KOPT-K1 (cell line): Measurements from ENCODE around the gene LTB.

Experiments used
- H3K27ac ChIP-seq: fragments of 200-600 bp; sonication (generic); 2 replicates; pipeline ENCODE4 v1.5.1; 2016; ENCODE audit warnings: antibody characterized with exemption, mild to moderate bottlenecking, low read depth, low read length; ENCODE audit not compliant: poor library complexity, severe bottlenecking
- H3K36me3 ChIP-seq: fragments of 200-600 bp; sonication (generic); 2 replicates; pipeline ENCODE4 v1.5.1; 2017; ENCODE audit warnings: antibody characterized with exemption, mild to moderate bottlenecking, low read length, moderate library complexity; ENCODE audit not compliant: insufficient read depth
- H3K9me3 ChIP-seq: fragments of 200-600 bp; sonication (generic); 2 replicates; pipeline ENCODE4 v1.5.1; 2017; ENCODE audit warnings: antibody characterized with exemption, low read length, mild to moderate bottlenecking; ENCODE audit not compliant: insufficient read depth, poor library complexity, severe bottlenecking

LTB gene

DNA sequence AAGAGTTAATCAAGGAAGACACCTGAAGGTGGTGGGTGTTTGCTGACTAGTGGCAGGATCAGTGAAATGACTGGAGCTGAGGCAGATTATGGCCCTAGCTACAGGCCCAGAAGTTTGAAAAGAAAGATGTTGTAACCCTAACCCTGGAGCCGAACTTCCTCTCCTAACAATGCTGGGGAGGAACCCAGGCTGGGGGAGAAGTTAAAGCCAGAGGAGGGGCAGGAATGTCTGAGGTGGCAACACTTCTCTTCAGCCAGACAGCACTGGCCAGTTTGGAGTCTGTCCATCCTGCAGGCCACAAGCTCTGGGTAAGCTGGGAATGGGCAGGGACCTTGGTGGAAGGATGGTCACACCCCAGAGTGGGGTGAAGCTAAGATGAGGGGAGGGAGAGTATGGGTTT lies 3.8 kb upstream of the LTB start, which contains the start of gene LST1:
TSS of gene LST1 (plus strand) at position 270 of the 400 bp plus-strand sequence. CDS start 1,023 bp downstream, outside the sequence.
- no peaks in the 10 kb centered on the region for H3K9me3 ChIP-seq
- no peaks in the 10 kb centered on the region for H3K36me3 ChIP-seq
- H3K27ac ChIP-seq: peak within 1 kb of the TSS; percentile 91

DNA sequence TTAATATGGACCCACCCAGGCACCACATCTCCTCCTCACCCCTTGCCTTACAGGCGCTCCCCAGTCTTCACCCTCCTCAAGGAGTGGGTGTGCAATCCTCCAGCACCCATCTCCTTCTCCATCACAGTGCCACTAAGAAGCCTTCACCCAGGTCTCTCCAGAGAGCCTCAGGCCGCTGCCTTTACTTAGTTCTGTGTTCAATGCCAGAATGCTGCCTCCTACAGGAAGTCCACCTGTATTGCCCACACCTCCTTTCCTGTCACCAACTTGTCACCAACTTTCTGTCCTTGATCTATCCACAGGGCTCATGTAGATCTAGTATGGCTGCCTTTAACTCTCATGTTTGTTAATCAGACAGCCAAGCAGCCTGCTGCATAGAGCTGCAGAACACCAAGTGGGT lies 3.3 kb upstream of the LTB start:
- no peaks in the 10 kb centered on the region for H3K9me3 ChIP-seq
- H3K27ac ChIP-seq: peak overlapping the region; percentile 91
- H3K36me3 ChIP-seq: no peaks in the 10 kb centered on the region

DNA sequence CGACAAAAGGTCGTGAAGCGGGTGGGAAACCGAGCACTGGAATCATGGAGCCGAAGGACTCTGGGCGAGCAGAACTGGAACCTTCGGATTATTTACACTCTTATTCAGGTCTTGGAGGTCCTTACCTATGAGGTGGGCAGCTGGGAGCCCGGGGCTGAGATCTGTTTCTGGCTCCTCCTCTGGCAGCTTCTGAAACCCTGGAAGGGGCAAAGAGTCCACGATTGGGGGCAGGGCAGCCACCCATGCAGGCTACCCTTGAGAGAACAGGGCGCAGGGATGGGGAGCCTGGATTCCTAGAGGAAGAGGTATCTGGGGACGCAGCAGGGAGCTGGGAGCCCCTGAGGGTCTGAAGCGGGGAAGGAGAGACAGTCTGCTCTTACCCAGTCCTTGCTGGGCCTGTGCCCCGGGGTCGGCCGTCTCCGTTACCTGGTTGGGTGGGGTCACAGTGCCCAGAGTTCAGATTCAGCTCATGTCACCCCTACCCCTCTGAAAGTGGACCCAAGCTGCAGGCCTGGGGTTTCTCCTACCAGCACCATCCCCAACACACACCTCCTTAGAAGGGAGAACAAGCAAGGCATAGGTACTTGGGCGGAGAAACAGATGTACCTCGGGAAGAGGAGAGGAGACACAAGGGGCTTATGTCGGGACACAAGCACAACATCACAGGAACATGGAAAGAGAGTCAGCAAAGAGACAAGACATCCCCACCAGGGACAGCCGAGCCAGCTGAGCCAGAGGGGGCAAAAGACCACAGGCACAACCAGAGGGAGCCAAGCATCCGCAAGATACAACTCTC lies 592 bp downstream of the LTB start:
- Histone ChIP-seq H3K27ac (peak overlapping the region; percentile 93), H3K9me3 (no peaks in the 10 kb centered on the region), H3K36me3 (peaks cover 24% of the 10 kb centered on the region; the same call in 1 of the 2 replicates)

DNA sequence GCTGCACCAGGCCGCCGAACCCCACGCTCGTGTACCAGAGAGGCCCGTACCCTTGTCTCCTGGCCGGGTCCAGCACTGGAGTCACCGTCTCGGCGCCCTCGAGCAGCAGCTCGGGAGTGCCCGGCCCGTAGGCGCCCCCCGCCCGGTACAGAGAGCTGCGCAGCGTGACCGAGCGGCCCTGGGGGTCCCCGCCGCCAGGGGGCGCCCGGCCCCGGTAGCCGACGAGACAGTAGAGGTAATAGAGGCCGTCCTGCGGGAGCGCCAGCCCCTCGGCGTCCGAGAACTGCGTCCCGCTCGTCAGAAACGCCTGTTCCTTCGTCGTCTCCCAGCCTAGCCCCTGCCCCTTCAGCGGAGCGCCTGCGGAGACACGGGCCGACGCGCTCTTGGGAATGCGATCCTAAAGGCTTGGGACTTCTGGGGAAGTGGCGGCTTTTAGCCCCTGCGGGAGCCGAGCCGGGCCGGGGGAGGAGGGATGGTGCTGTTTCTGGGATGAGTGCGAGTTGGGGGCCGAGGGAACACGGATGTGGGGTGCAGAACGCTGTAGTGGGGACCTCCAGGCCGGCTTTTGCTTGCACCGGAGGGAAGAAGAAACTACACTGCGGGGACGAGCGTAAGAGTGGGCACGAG lies 1.3 kb downstream of the LTB start:
- peaks cover 26% of the 10 kb centered on the region; the same call in 1 of the 2 replicates for H3K36me3 ChIP-seq
- H3K9me3 ChIP-seq: no peaks in the 10 kb centered on the region
- peak overlapping the region; percentile 93 for H3K27ac ChIP-seq

DNA sequence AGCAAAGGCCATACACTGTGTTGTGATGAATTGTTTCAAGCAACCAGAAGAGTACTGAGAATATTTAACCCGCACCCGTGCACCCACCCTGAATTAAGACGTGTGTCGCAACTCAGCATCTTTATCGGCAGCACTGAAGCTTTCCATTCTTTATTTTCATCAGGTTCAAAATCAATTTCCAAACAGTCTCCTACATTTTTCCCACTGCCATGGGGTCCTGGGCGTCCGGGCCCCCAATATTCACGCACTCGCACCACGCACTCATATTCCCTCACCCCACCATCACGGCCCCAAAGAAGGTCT lies 1.8 kb downstream of the LTB start:
- Histone ChIP-seq H3K36me3 (peaks cover 26% of the 10 kb centered on the region; the same call in 1 of the 2 replicates), H3K27ac (peak overlapping the region; percentile 93), H3K9me3 (no peaks in the 10 kb centered on the region)

DNA sequence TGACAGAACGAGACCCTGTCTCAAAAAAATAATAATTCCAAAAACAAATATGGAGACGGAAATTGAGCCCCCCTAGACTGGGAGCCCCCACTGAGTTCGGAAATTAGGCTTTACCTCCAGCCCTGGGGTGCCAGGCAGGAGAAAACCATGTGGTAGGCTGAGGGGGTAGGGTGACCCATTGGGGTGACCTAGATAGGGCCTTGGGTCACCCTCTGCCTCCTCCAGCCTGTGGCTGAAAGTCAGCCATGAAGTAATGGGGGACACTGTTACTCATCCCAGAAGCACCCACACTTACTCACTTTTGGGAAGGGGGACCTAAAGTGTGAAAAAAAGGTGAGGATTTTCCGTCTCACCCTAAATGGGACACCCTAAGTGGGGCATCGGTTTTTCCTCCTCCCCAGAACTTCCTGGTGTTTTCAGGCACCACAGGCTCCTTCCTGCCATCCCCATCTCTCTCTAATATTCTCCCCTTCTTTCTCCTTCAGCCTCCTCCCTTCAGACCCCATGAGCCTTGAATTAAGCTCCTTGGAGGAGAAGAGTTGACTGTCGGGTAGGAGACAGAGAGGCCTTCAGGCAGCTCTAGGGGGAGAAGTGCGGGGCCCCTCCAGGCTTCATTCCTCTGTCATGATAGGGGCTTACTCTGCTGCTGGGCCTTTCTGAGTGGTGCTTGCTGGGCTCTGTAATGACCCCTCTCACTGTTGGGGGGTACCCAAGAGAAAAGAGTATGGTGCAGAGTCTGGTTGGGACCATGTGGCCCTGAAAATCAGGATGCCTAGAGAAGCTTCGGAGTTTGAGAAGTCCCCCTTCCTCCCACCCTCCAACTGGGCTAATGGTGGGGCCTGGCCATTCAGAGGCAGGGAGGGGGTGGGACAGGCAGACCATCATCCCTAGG lies 2.4 kb downstream of the LTB start:
- Histone ChIP-seq H3K27ac (peak overlapping the region; percentile 93), H3K9me3 (no peaks in the 10 kb centered on the region), H3K36me3 (peaks cover 26% of the 10 kb centered on the region; the same call in 1 of the 2 replicates)

DNA sequence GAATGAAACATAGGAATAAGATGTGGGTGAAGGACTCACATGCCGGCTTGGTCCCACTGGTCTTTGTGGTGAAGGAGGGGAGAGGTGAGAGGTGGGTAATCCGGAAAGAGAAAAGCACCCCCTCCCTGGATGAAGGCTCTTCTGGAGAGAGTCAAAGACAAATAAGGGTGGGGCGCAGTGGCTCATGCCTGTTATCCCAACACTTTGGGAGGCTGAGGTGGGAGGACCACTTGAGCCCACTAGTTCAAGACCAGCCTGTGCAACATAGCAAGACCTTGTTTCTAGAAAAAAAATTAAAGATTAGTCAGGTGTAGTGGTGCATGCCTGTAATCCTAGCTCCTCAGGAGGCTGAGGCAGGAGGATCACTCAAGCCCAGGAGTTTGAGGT lies 3.1 kb downstream of the LTB start:
- peaks cover 26% of the 10 kb centered on the region; the same call in 1 of the 2 replicates for H3K36me3 ChIP-seq
- H3K9me3 ChIP-seq: no peaks in the 10 kb centered on the region
- H3K27ac ChIP-seq: no peak overlapping the region

DNA sequence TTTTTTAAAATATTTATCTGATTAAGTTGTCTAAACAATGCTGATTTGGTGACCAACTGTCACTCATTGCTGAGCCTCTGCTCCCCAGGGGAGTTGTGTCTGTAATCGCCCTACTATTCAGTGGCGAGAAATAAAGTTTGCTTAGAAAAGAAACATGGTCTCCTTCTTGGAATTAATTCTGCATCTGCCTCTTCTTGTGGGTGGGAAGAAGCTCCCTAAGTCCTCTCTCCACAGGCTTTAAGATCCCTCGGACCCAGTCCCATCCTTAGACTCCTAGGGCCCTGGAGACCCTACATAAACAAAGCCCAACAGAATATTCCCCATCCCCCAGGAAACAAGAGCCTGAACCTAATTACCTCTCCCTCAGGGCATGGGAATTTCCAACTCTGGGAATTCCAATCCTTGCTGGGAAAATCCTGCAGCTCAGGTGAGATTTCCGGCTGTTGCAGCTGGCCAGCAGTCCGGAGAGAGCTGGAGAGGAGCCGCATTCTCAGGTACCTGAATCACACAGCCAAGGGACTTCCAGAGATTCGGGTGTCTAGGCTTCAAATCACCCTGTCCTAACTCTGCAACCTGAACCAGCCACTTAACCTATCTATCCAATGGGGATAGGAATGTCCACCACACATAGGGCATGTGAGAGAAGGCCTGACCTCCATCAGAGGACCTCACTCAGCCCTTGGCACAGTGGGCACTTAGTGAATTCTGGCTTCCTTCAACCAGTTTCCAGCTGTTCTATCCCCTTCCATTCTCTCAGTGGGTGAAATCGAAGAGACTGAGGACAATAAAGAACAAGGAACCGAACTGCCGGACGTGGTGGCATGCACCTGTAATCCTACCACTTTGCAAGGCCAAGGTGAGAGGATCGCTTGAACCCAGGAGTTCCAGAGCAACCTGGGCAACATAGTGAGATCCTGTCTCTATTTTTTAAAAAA lies 3.8 kb downstream of the LTB start:
- no peak overlapping the region for H3K27ac ChIP-seq
- H3K9me3 ChIP-seq: no peaks in the 10 kb centered on the region
- H3K36me3 ChIP-seq: peaks cover 26% of the 10 kb centered on the region; the same call in 1 of the 2 replicates

DNA sequence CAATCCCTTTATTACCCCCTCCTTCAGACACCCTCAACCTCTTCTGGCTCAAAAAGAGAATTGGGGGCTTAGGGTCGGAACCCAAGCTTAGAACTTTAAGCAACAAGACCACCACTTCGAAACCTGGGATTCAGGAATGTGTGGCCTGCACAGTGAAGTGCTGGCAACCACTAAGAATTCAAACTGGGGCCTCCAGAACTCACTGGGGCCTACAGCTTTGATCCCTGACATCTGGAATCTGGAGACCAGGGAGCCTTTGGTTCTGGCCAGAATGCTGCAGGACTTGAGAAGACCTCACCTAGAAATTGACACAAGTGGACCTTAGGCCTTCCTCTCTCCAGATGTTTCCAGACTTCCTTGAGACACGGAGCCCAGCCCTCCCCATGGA lies 4.7 kb downstream of the LTB start:
- H3K36me3 ChIP-seq: peaks cover 26% of the 10 kb centered on the region; the same call in 1 of the 2 replicates
- H3K27ac ChIP-seq: peak overlapping the region; percentile 86
- no peaks in the 10 kb centered on the region for H3K9me3 ChIP-seq

DNA sequence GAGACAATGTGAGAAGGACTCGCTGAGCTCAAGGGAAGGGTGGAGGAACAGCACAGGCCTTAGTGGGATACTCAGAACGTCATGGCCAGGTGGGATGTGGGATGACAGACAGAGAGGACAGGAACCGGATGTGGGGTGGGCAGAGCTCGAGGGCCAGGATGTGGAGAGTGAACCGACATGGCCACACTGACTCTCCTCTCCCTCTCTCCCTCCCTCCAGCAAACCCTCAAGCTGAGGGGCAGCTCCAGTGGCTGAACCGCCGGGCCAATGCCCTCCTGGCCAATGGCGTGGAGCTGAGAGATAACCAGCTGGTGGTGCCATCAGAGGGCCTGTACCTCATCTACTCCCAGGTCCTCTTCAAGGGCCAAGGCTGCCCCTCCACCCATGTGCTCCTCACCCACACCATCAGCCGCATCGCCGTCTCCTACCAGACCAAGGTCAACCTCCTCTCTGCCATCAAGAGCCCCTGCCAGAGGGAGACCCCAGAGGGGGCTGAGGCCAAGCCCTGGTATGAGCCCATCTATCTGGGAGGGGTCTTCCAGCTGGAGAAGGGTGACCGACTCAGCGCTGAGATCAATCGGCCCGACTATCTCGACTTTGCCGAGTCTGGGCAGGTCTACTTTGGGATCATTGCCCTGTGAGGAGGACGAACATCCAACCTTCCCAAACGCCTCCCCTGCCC lies 5.2 kb downstream of the LTB start:
- Histone ChIP-seq H3K36me3 (peaks cover 26% of the 10 kb centered on the region; the same call in 1 of the 2 replicates), H3K9me3 (no peaks in the 10 kb centered on the region), H3K27ac (peak overlapping the region; percentile 86)

DNA sequence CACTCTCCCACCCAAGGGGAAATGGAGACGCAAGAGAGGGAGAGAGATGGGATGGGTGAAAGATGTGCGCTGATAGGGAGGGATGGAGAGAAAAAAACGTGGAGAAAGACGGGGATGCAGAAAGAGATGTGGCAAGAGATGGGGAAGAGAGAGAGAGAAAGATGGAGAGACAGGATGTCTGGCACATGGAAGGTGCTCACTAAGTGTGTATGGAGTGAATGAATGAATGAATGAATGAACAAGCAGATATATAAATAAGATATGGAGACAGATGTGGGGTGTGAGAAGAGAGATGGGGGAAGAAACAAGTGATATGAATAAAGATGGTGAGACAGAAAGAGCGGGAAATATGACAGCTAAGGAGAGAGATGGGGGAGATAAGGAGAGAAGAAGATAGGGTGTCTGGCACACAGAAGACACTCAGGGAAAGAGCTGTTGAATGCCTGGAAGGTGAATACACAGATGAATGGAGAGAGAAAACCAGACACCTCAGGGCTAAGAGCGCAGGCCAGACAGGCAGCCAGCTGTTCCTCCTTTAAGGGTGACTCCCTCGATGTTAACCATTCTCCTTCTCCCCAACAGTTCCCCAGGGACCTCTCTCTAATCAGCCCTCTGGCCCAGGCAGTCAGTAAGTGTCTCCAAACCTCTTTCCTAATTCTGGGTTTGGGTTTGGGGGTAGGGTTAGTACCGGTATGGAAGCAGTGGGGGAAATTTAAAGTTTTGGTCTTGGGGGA lies 6.1 kb downstream of the LTB start:
- peak overlapping the region; percentile 86 for H3K27ac ChIP-seq

DNA sequence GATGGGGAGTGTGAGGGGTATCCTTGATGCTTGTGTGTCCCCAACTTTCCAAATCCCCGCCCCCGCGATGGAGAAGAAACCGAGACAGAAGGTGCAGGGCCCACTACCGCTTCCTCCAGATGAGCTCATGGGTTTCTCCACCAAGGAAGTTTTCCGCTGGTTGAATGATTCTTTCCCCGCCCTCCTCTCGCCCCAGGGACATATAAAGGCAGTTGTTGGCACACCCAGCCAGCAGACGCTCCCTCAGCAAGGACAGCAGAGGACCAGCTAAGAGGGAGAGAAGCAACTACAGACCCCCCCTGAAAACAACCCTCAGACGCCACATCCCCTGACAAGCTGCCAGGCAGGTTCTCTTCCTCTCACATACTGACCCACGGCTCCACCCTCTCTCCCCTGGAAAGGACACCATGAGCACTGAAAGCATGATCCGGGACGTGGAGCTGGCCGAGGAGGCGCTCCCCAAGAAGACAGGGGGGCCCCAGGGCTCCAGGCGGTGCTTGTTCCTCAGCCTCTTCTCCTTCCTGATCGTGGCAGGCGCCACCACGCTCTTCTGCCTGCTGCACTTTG lies 6.8 kb downstream of the LTB start, which contains the start of gene TNF:
TSS of gene TNF (plus strand) at position 231 of the 567 bp plus-strand sequence. CDS start at position 408, 177 bp downstream.
- Histone ChIP-seq H3K27ac (peak within 1 kb of the TSS; percentile 86), H3K36me3 (peaks cover 26% of the 10 kb centered on the region; the same call in 1 of the 2 replicates), H3K9me3 (no peaks in the 10 kb centered on the region)

More for the DNA sequence above, 6.1 kb downstream of the LTB start:
- Histone ChIP-seq H3K36me3 (peaks cover 26% of the 10 kb centered on the region; the same call in 1 of the 2 replicates), H3K9me3 (no peaks in the 10 kb centered on the region)
